Endothelial cell of umbilical vein (primary cell): ENCODE results near the gene AMT.

Experiments
- EZH2 ChIP-seq: IDR thresholded peaks from 2 replicates; pipeline ENCODE4 v1.6.1; 2012; ENCODE audit warnings: borderline replicate concordance, low read depth, mild to moderate bottlenecking, moderate library complexity, low read length, inconsistent platforms; ENCODE audit not compliant: severe bottlenecking
- FOS ChIP-seq: IDR thresholded peaks from 2 replicates; pipeline ENCODE4 v1.6.1; 2011; ENCODE audit warnings: mild to moderate bottlenecking, low read length, moderate library complexity, borderline replicate concordance; ENCODE audit not compliant: insufficient read depth
- GATA2 ChIP-seq: IDR thresholded peaks from 2 replicates; pipeline ENCODE4 v1.7.0; 2011; ENCODE audit warnings: low read depth, mild to moderate bottlenecking, moderate library complexity, mixed read lengths, low read length; ENCODE audit not compliant: insufficient read length, insufficient read depth
- JUN ChIP-seq: IDR thresholded peaks from 2 replicates; pipeline ENCODE4 v1.6.1; 2011; ENCODE audit warnings: borderline replicate concordance, low read depth; ENCODE audit not compliant: insufficient read length, insufficient read depth
- MAX ChIP-seq: IDR thresholded peaks from 2 replicates; pipeline ENCODE4 v1.6.1; 2011; ENCODE audit not compliant: insufficient read depth, insufficient read length
- MYC ChIP-seq: IDR thresholded peaks from one replicate; pipeline ENCODE4 v1.6.1; 2011; ENCODE audit warnings: mild to moderate bottlenecking, low read depth, low read length
- POLR2A ChIP-seq: IDR thresholded peaks from 2 replicates; pipeline ENCODE4 v1.6.1; 2012; ENCODE audit warnings: low read depth, mild to moderate bottlenecking, control low read depth, low read length
- POLR2AphosphoS5 ChIP-seq: IDR thresholded peaks from 2 replicates; pipeline ENCODE4 v1.6.1; 2012; ENCODE audit warnings: low read depth, mild to moderate bottlenecking, control low read depth, low read length, moderate library complexity; ENCODE audit not compliant: insufficient read depth
- TF ChIP-seq, protein P1 (sequence below), 2 donors: IDR thresholded peaks; 1 replicate in 1 of 2; 2 replicates in 1 of 2; pipeline ENCODE4 v1.5.1; 2011; ENCODE audit warnings: low read length in 2 of 2, mild to moderate bottlenecking in 2 of 2, moderate library complexity in 2 of 2, control low read depth in 1 of 2, inconsistent platforms in 1 of 2, low read depth in 1 of 2; ENCODE audit not compliant: insufficient read depth in 1 of 2; ENCODE audit errors: extremely low read depth in 1 of 2

DNA sequence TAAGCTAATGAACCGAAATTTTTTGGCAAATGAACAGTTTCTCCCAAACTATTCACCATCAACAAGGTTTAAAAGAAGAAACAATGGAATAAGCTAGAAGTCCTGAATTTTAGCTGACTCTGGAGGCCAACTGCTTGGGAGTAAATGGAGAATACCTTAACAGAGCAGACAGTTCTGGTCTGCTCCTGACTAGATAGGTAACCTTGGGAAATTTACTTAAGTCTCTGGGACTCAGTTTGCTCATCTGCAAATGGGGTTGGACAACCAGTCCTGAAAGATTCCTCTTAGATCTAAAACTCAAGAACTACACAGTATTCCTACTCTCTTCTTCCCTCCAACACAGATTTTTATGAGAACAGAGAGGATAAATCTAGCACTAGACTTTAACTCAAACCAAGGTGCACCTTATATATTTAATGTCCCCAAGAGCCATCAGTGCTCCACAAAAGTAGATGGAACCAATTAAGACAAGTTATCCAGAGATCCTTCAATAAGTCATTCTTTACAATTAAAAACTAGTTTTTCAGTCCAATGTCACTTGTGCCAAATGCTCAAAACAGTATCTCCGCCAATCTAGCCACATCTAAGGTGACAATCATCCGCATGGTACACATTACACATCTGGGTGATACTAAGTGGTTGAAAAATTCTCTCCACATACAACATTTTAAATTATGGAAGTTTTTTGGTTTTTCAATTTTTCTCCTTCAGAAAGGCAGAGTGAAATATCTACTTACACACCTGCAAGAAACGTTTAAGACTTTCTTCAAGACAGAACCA, 12.0 kb downstream of the AMT start:
- TF ChIP-seq EZH2 = no peak
- TF ChIP-seq, protein P1, sequence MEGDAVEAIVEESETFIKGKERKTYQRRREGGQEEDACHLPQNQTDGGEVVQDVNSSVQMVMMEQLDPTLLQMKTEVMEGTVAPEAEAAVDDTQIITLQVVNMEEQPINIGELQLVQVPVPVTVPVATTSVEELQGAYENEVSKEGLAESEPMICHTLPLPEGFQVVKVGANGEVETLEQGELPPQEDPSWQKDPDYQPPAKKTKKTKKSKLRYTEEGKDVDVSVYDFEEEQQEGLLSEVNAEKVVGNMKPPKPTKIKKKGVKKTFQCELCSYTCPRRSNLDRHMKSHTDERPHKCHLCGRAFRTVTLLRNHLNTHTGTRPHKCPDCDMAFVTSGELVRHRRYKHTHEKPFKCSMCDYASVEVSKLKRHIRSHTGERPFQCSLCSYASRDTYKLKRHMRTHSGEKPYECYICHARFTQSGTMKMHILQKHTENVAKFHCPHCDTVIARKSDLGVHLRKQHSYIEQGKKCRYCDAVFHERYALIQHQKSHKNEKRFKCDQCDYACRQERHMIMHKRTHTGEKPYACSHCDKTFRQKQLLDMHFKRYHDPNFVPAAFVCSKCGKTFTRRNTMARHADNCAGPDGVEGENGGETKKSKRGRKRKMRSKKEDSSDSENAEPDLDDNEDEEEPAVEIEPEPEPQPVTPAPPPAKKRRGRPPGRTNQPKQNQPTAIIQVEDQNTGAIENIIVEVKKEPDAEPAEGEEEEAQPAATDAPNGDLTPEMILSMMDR (IDR thresholded peaks at IDR 0.05; ENCODE audit: extremely low read depth in 1 of 2, insufficient read depth in 1 of 2, low read depth in 1 of 2, low read length in 2 of 2) = no peak
- TF ChIP-seq POLR2A = no peak
- no peak for TF ChIP-seq JUN
- no peak for TF ChIP-seq MAX
- no peak for TF ChIP-seq POLR2AphosphoS5
- no peak for TF ChIP-seq FOS
- TF ChIP-seq MYC = no peak
- TF ChIP-seq GATA2 = no peak
